ENCODE results near the gene PEX7.
"Not testable (repeated sequence)": the region's sequence is repeated elsewhere in the genome, so short reads cannot be mapped to it uniquely, and the experiment has no call there.

Gene PEX7

DNA sequence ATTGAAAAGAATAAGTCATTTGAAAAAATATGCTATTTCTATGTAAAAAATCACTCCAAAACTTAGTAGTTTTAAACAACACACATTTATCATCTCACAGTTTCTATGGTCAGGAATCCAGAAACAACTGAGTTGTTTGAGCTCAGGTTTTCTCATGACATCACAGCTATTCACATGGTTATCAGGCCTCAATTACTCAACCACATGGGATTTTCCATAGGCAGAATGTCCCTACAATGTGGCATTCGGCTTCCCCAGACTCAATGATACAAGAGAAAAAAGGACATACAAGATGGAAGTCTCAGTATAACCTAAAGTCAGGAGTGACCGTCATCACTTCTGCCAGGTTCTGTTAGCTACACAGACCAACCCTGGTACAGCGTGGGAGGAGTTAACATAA lies 96.3 kb downstream of the PEX7 start:
- DNase-seq = no peak

DNA sequence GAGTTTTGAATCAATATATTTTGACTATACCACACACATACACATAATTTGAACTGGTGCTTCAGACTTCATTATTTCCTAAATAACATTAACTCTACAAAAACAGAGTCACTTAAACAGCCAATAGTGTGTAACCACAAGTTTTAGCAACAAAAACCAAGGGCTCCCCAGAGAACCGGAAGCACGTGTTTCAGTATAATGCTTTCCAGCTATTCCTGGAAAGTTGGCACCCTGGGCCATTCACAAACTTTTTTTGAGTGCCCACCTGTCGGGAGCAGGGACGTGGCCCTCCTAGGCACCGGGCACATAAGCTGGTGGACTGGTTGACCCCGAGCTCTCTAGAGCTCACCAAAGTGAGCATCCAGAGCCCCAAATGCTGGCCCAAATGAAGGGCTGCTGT lies 97.8 kb downstream of the PEX7 start:
- DNase-seq = no peak

DNA sequence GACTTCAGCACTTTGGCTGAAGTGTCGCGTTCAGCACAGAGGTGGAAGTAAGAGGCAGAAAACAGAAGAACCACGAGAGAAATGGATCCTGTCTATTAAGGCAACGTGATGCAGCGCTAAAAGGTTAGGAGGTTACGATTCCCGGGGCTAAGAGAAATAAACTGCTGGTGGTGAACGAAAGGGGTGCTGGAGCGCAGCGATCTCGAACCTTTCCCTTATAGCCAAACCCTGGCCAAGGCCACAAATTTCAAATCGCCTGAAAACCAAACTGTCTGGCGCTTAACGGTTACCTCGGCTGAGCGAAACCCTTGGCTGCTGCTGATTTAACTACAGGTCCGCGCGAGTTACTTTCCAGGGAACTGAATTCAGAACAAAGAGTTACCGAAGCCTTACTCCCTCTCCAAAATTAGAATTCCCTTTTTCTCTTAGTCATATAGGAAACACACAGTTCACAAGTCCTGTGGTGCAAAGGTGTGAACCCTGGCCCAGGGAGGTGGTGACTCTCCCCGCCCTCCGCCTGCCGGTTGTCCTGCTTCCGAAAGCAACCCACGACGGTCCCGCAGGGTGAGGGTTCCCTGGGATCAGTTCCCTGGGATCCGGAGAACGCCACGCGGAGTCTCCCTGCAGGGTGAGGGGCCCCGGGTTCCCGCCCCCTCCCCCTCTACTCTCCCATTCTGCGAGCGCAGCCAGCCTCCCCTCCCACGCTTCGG lies 98.4 kb downstream of the PEX7 start:
- peak; percentile 5 for DNase-seq

DNA sequence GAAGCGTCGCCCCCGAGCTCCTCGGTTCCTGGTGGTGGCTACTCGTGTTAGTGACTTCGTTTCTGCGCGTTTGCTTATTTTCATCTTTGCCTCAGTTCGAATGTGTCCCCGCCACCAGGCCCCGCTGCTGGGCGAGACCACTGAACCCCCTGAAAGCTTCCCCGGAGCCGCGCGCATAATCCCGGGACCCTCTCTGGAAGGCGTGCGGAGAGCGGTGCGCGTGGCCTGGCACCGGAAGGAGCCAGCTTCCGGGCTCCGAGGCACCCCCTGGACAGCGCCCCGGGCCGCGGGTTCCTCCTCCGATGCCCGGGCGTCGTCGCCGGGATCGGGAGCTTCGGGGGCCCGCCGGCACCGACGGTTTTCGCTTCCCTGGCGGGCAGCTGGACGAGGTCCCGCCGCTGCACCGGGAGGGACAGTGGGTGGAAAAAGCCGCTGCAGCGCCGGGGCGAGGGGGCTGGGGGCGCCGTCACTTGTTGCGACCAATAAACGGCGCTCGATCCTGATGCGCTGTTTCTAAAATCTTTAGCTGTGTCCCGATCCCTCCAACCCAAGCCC lies 99.1 kb downstream of the PEX7 start:
- DNase-seq = peak; percentile 22

DNA sequence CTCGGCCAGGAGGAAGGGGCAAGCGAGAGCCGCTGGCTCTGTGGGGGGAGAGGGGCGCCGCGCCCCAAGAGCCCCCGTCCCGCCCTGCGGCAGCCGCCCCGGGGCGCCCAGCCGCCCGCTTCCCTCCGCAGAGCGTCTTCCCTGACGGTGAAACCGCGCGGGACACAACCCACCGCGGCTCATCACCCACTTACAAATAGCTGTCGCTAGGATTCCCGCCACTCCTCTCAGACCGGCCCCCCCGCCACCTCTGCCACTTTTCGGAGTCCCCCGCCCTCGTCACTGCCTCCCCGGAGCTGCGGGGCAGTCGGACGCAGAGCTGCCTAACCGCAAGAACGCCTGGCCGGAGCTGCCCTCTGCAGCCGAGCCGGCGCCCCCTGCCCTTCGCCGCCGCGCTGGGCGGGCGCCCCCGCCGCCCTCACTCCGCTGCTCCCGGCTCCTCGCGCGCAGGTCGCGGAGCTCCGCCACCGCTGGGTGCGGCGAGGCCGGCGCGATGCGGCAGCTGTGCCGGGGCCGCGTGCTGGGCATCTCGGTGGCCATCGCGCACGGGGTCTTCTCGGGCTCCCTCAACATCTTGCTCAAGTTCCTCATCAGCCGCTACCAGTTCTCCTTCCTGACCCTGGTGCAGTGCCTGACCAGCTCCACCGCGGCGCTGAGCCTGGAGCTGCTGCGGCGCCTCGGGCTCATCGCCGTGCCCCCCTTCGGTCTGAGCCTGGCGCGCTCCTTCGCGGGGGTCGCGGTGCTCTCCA lies 99.7 kb downstream of the PEX7 start, which contains the start of gene SLC35D3:
TSS of gene SLC35D3 (plus strand) at position 366 of the 749 bp plus-strand sequence. CDS start at position 494, 128 bp downstream.
- DNase-seq = peak; percentile 60

DNA sequence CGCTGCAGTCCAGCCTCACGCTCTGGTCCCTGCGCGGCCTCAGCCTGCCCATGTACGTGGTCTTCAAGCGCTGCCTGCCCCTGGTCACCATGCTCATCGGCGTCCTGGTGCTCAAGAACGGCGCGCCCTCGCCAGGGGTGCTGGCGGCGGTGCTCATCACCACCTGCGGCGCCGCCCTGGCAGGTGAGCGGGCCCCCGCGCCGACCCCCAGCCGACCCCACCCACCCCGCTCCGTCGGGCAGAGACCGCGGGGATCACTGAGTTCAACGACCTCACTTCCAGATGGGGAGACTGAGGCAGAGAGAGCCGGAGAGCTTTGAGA lies 100.3 kb downstream of the PEX7 start:
- no peak for DNase-seq

DNA sequence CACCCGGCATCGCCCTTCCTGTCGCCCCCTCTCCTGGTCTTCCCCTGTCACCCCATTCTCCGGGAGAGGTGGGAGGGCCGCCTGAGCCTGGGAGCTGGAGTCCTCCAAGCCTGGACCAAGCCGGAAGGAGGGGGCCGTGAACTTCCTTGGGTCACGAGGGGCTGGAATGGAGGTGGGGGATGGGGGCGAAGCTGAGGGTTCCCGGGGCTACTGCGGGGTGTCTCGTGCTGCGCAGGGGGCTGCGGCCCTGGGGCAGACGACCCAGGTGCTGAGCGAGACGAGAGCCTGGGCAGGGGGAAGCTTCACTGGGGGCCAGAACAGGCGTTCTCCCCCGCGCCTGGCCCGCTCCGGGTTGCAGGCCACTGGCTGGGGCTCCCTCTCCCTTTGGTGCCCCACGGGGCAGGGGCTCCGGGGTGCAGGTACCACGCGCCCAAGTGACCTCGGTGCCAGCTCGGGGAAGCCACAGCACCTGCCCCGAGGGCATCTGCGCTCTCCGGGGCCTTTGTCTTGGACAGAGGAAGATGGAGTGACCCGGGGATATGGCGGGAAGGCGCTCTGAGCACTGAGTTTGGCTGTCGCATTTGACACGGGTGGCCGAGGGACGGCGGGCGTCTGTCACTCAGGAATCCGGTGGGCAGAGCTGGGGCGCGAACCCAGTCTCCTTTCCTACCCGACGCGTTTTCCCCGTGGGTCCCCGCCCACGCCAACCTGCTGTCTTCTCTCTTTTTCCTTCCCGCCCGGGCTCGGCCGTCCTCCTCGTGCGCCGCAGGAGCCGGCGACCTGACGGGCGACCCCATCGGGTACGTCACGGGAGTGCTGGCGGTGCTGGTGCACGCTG lies 100.9 kb downstream of the PEX7 start:
- DNase-seq = no peak

DNA sequence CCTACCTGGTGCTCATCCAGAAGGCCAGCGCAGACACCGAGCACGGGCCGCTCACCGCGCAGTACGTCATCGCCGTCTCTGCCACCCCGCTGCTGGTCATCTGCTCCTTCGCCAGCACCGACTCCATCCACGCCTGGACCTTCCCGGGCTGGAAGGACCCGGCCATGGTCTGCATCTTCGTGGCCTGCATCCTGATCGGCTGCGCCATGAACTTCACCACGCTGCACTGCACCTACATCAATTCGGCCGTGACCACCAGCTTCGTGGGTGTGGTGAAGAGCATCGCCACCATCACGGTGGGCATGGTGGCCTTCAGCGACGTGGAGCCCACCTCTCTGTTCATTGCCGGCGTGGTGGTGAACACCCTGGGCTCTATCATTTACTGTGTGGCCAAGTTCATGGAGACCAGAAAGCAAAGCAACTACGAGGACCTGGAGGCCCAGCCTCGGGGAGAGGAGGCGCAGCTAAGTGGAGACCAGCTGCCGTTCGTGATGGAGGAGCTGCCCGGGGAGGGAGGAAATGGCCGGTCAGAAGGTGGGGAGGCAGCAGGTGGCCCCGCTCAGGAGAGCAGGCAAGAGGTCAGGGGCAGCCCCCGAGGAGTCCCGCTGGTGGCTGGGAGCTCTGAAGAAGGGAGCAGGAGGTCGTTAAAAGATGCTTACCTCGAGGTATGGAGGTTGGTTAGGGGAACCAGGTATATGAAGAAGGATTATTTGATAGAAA lies 101.7 kb downstream of the PEX7 start:
- DNase-seq = no peak

DNA sequence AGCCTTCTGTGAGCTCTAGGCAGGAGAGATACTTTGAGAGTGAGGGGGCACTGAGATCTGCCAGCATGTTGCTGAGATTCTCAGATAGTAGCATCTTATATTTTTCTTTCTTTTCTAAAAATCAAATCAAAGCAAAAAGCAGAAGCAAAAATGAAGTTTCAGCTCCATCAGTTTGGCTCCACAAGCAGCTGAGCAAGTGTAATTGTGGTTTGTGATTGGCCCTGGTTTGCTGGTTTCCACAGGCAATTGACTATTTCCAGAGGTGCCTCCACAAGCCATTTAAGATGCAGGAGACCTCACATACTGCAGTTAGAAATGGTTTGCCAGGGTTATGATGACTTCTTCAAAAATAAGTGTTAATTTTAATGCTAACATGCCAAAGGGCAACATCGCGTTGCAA lies 104.0 kb downstream of the PEX7 start:
- no peak for DNase-seq

DNA sequence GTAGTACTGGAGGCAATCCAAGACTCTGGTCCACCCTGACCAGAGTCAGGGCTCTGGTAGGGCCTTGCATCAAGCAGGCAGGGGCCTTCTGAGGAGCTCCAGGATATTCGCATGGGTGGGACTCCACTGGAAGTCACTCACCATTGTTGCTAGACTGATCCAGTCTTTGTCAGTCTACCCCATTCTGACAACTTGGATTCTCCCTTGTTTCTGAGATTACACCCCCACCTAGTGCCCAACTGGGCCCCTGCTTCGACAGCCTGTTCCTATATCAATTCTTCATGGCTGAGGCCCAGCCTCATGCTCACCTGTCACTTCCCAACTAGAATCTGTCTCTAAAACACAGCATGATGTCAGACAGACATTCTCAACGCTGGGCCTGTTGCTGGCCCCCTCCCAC lies 104.9 kb downstream of the PEX7 start:
- peak; percentile 17 for DNase-seq

DNA sequence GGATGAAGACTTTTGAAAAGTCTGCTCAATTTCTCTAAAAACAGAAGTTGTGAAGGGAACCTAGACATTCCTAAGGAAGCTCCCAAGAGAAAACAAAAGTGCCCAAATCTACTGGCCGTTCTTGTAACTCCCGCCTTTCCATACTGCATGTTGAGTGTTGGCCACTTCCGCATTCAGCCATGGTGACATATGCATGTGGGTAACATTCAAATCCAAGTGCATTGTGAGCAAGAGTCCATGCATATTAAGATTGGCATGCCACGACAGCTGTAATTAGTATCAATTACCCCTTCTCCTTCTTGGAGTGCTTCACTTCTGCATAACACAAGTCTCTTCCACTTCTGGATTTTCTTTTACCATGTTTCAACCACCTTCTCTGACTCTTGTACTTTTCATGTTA lies 108.1 kb downstream of the PEX7 start:
- no peak for DNase-seq

DNA sequence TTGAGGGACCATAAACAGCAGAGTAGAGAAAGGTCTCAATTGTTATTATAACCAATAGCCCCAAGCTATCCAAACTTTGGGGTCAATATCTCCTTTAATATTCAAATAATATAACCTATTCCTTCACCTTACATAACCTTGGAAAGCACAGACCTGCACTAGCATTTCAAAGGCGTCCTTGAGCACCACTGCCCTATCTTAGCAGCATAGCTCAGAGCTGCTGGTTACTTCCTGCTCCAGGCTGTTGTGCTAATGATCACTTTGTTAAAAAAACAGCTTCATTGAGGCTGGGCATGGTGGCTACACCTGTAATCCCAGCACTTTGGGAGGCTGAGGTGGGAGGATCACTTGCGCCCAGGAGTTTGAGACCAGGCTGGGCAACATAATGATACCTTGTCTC lies 110.2 kb downstream of the PEX7 start:
- DNase-seq = no peak

DNA sequence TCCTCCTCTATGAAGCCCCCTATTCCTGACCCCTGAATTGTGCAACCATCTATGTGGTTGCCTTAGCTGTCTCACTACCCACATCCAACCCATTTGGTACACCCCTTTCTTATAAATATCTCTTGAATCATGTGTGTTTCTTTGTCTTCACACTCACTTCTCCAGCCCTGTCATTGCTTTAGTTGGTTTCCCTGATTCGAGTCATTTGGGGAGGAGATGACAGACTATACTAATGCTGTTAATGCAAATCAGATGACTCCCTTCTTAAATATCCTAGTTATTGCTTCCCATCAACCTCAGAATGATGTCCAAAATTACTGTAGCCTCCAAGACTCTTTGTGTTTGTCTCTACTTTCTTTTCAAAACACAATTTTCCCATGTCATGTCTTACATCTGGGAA lies 122.7 kb downstream of the PEX7 start:
- no peak for DNase-seq

DNA sequence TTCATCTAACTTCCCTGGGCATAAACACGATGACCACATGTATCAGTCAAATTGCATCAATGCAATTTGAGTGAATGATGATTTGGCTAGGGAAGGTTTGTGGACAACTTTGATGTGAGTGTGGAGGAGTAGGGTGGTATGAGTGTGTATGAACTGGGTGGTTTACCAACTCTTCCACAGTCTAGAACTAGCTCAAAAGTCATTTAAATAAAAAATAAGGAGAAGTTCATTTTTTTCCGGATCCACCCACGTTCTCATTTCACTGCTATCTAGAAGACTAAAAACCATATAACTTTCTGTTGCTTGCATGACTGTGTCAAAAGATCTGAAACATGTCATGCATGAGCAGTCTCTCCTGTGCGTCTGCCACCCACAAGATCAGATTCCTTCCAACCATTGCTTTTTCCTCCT lies 123.3 kb downstream of the PEX7 start:
- peak; percentile 22 for DNase-seq

DNA sequence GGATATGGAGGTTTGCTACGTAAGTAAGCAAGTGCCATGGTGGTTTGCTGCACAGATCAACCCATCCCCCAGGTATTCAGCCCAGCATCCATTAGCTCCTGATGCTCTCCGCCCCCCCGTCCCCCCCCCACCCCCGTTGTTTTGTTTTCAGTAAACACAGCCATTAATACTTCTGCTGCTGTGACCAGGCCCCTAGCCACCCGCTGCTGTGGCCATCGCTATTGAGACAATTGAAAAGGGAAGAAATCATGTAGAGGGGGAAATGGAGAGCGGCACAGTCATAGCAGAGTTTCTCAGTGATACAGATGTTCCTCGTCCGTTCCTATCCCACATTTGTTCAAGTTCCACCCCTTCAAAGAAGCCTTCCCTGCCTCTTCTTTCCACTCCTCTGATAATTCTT lies 124.6 kb downstream of the PEX7 start:
- DNase-seq = no peak

DNA sequence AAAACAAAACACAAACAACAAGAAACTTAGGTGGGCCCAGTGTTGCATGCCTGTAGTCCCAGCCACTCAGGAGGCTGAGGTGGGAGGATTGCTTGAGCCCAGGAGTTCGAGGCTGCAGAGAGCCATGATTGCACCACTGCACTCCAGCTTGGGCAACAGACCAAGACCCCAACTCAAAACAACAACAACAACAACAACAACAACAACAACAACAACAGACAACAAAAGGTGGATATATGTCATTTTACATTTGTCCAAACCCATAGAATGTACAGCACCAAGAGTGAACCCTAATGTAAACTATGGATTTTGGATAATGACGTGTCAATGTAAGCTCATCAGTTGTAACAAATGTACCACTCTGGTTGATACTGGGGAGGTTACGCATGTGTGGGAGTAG lies 127.6 kb downstream of the PEX7 start:
- not testable (repeated sequence) for DNase-seq

DNA sequence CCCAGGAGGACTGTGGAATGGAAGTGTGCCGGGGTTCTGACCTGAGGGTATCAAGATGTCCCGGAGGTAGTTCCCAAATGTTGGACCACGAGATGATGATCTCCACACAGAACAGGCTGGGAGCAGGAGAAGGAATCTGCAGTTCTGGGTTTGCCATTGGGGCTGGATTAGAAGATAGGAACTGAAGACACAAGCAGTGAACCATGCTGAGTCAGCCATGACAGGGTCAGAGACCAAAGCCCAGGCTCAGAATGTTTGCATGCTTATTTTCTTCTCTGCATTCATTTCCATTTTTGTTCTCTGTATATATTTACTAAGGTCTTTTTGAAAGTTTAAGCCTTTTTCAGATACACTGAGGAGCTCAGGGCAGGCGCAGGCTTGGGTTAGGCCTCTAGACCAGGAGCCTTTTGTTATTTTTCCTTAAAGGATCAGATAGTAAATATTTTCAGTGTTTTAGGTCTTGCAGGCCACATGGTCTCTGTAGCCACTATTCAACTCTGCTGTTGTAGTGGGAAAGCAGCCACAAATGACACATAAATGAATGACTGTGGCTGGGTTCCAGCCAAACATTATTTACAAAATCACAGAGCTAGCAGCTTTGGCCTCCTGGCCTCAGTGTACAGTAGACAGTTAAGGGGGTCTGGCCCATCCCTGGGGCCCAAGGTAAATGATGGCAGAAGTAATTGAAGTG lies 128.2 kb downstream of the PEX7 start:
- DNase-seq = no peak

DNA sequence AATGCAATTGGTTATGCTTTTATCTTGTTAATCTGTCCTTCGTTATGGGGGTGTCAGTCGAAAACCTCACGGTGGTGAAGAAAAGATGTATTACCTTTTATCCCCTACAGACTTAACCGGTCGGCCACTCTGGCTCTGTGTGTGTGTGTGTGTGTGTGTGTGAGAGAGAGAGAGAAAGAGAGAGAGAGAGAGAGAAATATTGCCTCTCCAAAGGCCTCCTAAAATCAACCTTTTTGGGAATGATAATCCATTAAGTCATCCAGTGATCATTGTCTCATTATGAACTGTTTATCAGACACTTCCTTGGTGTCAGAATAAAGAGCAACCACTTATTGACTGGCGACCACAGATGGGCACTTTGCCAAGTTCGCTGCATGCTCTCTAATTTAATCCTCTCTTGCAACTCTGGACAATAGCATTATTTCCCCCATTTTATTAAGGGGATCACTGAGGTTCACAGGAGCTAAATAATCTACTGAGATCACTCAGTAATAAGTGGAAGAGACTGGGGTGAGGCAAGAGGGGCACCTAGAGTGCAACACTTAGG lies 130.4 kb downstream of the PEX7 start:
- no peak for DNase-seq

DNA sequence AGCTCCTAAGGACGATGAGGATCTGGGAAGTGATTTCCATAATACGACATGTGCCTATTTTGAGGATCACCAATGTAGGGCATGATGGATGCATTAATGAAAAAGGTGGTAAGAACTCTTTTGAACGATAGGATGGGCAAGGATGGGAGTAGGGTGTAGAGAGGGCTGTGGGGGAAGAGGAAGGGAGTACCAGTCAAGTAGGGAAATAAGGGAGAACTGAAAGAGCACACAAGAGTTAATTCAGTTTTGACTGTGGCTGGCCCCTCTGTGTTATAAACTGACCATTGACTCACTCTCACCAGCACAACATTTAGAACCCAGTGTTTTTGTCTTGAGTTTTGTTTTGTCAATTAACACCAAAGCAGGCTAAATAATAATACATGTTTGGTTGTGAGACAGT lies 132.7 kb downstream of the PEX7 start:
- DNase-seq = no peak

DNA sequence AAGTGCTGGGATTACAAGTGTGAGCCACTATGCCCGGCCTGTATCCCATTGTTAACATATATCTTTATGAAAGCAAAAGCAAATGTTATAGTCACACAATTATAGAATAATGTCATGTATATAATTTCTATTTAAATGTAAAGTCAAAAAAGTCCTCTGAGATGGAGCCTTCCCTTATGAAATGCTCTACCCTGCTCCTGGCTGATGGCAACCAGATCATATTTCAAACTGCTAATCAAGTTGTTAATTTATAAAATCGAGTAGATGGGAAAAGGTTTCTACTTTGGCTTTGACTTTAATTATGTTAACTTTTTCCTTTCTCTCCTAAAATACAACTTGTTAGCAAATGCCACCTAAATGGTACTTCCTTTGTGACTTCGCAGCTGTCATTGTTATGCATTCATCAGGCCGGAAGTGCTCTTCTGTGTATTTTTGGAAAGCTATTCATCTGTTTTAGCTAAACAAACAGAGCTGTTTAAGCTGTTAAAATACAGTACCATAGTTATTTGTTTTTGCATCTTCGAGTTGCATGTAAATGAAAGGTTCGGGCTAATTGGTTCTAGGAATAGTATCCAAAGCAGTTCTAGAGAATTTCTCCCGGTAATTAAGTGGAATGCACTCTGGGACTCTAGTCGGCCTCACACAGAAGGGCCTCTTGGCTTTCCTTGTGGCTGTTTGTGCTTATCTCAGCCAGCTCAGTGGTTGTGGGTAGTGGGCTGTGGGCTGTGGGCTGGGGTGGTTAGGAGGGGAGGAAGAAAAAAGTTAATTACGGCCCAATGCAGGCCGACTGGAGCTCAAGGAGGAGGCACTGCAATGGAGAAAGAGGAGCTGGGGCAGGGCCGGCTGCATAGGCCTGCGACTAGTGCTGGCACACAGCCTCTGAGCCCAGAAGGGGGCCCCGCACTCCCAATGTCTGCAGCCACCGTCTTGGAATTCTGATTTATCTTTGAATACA lies 134.5 kb downstream of the PEX7 start:
- no peak for DNase-seq

DNA sequence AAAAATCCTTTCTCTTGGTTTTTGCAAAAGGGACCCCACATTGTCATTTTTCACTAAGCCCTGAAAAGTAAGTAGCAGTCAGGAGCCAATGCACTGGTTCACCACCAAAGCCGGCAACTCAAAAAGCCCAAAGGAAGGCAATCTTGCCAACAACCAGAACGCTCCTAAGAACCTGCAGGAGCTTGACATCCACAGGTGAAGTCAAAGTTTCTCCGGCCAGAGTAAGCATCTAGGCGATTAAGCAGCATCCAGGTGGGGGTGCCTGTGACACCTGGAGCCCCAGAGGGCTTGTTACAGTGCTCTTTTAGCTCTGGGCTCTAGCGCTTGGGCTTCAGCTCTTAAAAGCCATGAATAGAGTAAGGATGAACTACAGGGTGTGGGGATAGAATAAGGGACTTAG lies 135.8 kb downstream of the PEX7 start:
- no peak for DNase-seq
